ENCODE measurements around the gene FAM174C.

FAM174C gene

GRCh38 chr19:1278074-1278473 is 2.7 kb downstream of the FAM174C start:
- Histone ChIP-seq H3K9me3 (ENCODE audit: control extremely low read depth in 1 of 5, control insufficient read depth in 4 of 5, insufficient read depth in 2 of 5, low read depth in 1 of 5, low read length in 4 of 5) (no peaks in the 10 kb centered on the region), H3K4me3 (ENCODE audit: control insufficient read depth in 1 of 7, extremely low read depth in 1 of 7, insufficient read depth in 4 of 7, low read depth in 2 of 7, low read length in 6 of 7) (no peak overlapping the region), H3K27me3 (replicated peaks in 2 of 5; ENCODE audit: control insufficient read depth in 4 of 5, insufficient read depth in 5 of 5, low read length in 4 of 5) (peaks cover 0 to 6% (median 0%) of the 10 kb centered on the region in 5 experiments), H3K36me3 (ENCODE audit: control insufficient read depth in 4 of 4, insufficient read depth in 4 of 4, low read length in 3 of 4) (peaks cover 2 to 46% (median 27%) of the 10 kb centered on the region in 4 experiments), H3K27ac (ENCODE audit: insufficient read depth in 1 of 2, low read depth in 1 of 2, low read length in 2 of 2, poor library complexity in 1 of 2, severe bottlenecking in 2 of 2) (no peak overlapping the region), H3K4me1 (ENCODE audit: control extremely low read depth in 1 of 4, control insufficient read depth in 4 of 4, insufficient read depth in 4 of 4, low read length in 3 of 4) (peaks cover 0 to 32% (median 30%) of the 10 kb centered on the region in 4 experiments)
- ChIA-PET CTCF (interaction anchor here (0.8 to 4.8 kb wide), 4 partner anchors 31 to 94 kb away, joined by 3 to 60 read pairs (median 6); no protein-coding TSS in a partner anchor), POLR2A (no interaction called here)
- WGBS (ENCODE audit: insufficient coverage), result 90% methylated on average over 12 of the region's 12 CpGs
- no peak for DNase-seq

GRCh38 chr19:1278713-1279660 is 3.7 kb downstream of the FAM174C start:
- no peaks in the 10 kb centered on the region for H3K9me3 ChIP-seq (ENCODE audit: control extremely low read depth in 1 of 5, control insufficient read depth in 4 of 5, insufficient read depth in 2 of 5, low read depth in 1 of 5, low read length in 4 of 5)
- 95% methylated on average over 23 of the region's 25 CpGs for WGBS (ENCODE audit: insufficient coverage)
- POLR2A ChIA-PET, result interaction anchor here (0.8 kb wide), 1 partner anchor 36 kb away, joined by 3 read pairs; no protein-coding TSS in a partner anchor
- DNase-seq, result no peak
- CTCF ChIA-PET, result interaction anchor here (0.6 to 4.8 kb wide), 14 partner anchors 12 to 109 kb away, joined by 3 to 60 read pairs (median 4); no protein-coding TSS in a partner anchor
- H3K27me3 ChIP-seq (replicated peaks in 2 of 5; ENCODE audit: control insufficient read depth in 4 of 5, insufficient read depth in 5 of 5, low read length in 4 of 5), result peaks cover 0 to 15% (median 4%) of the 10 kb centered on the region in 5 experiments
- peaks cover 0 to 29% (median 25%) of the 10 kb centered on the region in 4 experiments for H3K4me1 ChIP-seq (ENCODE audit: control extremely low read depth in 1 of 4, control insufficient read depth in 4 of 4, insufficient read depth in 4 of 4, low read length in 3 of 4)
- H3K27ac ChIP-seq (ENCODE audit: insufficient read depth in 1 of 2, low read depth in 1 of 2, low read length in 2 of 2, poor library complexity in 1 of 2, severe bottlenecking in 2 of 2), result no peak overlapping the region
- H3K4me3 ChIP-seq (ENCODE audit: control insufficient read depth in 1 of 7, extremely low read depth in 1 of 7, insufficient read depth in 4 of 7, low read depth in 2 of 7, low read length in 6 of 7), result no peak overlapping the region
- peaks cover 2 to 37% (median 18%) of the 10 kb centered on the region in 4 experiments for H3K36me3 ChIP-seq (ENCODE audit: control insufficient read depth in 4 of 4, insufficient read depth in 4 of 4, low read length in 3 of 4)

DNA sequence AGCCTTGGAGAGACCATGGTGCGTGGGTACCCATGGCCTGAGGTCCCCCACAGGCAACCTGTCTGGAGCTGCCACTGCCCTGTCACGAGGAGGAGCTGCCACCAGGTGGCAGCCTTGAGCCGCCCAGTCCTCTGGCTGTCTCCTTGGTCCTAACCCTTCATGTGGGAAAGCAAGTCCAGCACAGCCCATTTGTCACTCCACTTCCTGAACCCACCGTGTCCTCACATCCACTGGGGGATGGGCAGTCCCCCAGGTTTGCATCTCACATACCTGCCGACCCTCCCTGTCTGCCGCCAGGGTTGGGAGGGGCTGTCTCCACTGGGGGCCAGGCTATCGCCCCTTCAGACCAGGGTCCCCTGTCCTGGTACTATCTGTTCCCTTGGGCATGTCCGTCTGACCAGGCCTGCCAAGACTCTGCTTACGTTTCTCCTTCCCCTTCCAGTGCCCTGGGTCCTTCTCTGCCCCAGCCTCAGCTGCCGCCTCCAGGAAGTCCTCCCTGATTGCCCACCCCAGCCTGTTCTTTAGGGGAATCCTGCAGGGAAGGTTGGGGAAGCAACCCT is 4.5 kb downstream of the FAM174C start:
- H3K27ac ChIP-seq (ENCODE audit: insufficient read depth in 1 of 2, low read depth in 1 of 2, low read length in 2 of 2, poor library complexity in 1 of 2, severe bottlenecking in 2 of 2), result no peak overlapping the region
- peaks cover 0 to 28% (median 11%) of the 10 kb centered on the region in 4 experiments for H3K36me3 ChIP-seq (ENCODE audit: control insufficient read depth in 4 of 4, insufficient read depth in 4 of 4, low read length in 3 of 4)
- ChIA-PET POLR2A (interaction anchor here (0.6 to 0.8 kb wide), 2 partner anchors 11 to 35 kb away, joined by 3 read pairs; partner anchors contain the start of gene CIRBP), CTCF (interaction anchor here (0.6 to 4.8 kb wide), 13 partner anchors 11 to 100 kb away, joined by 3 to 60 read pairs (median 4); a partner anchor contains a TSS)
- 46% methylated on average over 9 of the region's 10 CpGs for WGBS (ENCODE audit: insufficient coverage)
- peaks cover 0 to 20% (median 17%) of the 10 kb centered on the region in 4 experiments for H3K4me1 ChIP-seq (ENCODE audit: control extremely low read depth in 1 of 4, control insufficient read depth in 4 of 4, insufficient read depth in 4 of 4, low read length in 3 of 4)
- DNase-seq, result peak; percentile 83 to 90 (median 84)
- H3K27me3 ChIP-seq (replicated peaks in 2 of 5; ENCODE audit: control insufficient read depth in 4 of 5, insufficient read depth in 5 of 5, low read length in 4 of 5), result peaks cover 0 to 24% (median 13%) of the 10 kb centered on the region in 5 experiments
- H3K4me3 ChIP-seq (ENCODE audit: control insufficient read depth in 1 of 7, extremely low read depth in 1 of 7, insufficient read depth in 4 of 7, low read depth in 2 of 7, low read length in 6 of 7), result no peak overlapping the region
- H3K9me3 ChIP-seq (ENCODE audit: control extremely low read depth in 1 of 5, control insufficient read depth in 4 of 5, insufficient read depth in 2 of 5, low read depth in 1 of 5, low read length in 4 of 5), result no peaks in the 10 kb centered on the region

DNA sequence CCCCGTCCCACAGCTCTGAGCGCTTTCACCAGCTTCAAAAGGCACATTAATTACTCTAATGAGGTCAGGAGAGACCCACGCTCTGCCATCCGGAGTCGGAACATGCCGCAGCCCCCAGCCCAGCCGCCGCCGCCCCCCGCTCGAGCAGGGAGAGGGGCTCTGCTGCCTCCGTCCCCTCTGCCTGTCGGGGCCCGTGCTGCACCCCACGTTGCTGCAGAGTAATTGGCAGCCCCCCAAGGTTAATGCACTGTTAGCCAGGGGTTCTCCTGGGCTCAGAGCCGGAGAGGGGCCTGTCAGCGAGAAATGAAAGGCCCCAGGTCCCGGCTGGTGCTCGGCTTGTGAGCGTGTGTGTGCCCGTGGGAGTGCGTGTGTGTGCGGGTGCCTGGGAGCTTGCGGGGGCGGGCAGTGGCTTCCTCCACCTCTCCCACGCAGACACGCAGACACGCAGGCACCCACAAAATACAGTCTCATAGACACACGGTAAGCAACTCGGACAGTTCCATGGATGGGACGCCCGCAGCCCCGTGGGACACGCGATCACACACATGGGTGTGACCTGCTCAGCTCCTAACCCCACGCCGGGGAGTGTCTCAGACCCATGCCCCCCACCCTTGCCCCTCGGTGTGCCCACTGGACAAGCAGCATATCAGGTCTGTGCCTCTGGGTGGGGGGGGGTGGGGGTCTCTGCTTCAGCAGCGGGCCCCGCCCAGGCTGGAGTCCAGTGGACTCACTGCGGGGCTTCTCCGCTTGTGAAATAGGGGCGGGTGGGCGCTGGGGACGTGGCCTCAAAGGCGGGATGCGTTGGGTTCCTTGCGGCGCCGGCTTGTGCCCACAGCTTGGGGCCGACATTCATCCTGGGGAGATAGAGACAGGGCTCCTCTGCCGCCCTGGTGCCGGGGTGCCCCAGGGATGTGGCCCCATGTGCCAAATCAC is 5.6 kb downstream of the FAM174C start:
- Histone ChIP-seq H3K4me3 (ENCODE audit: control insufficient read depth in 1 of 7, extremely low read depth in 1 of 7, insufficient read depth in 4 of 7, low read depth in 2 of 7, low read length in 6 of 7) (no peak overlapping the region), H3K27ac (ENCODE audit: insufficient read depth in 1 of 2, low read depth in 1 of 2, low read length in 2 of 2, poor library complexity in 1 of 2, severe bottlenecking in 2 of 2) (no peak overlapping the region), H3K4me1 (ENCODE audit: control extremely low read depth in 1 of 4, control insufficient read depth in 4 of 4, insufficient read depth in 4 of 4, low read length in 3 of 4) (peaks cover 0 to 14% (median 12%) of the 10 kb centered on the region in 4 experiments), H3K9me3 (ENCODE audit: control extremely low read depth in 1 of 5, control insufficient read depth in 4 of 5, insufficient read depth in 2 of 5, low read depth in 1 of 5, low read length in 4 of 5) (no peaks in the 10 kb centered on the region), H3K36me3 (ENCODE audit: control insufficient read depth in 4 of 4, insufficient read depth in 4 of 4, low read length in 3 of 4) (peaks cover 0 to 27% (median 11%) of the 10 kb centered on the region in 4 experiments), H3K27me3 (replicated peaks in 2 of 5; ENCODE audit: control insufficient read depth in 4 of 5, insufficient read depth in 5 of 5, low read length in 4 of 5) (peaks cover 0 to 30% (median 18%) of the 10 kb centered on the region in 5 experiments)
- DNase-seq, result no peak
- ChIA-PET POLR2A (no interaction called here), CTCF (interaction anchor here (1.3 to 4.8 kb wide), 4 partner anchors 31 to 91 kb away, joined by 4 to 60 read pairs (median 4); a partner anchor contains a TSS)
- WGBS (ENCODE audit: insufficient coverage), result 97% methylated on average over 45 of the region's 53 CpGs

- Histone ChIP-seq H3K27ac (ENCODE audit: insufficient read depth in 1 of 2, low read depth in 1 of 2, low read length in 2 of 2, poor library complexity in 1 of 2, severe bottlenecking in 2 of 2) (no peak overlapping the region), H3K4me3 (ENCODE audit: control insufficient read depth in 1 of 7, extremely low read depth in 1 of 7, insufficient read depth in 4 of 7, low read depth in 2 of 7, low read length in 6 of 7) (no peak overlapping the region), H3K9me3 (ENCODE audit: control extremely low read depth in 1 of 5, control insufficient read depth in 4 of 5, insufficient read depth in 2 of 5, low read depth in 1 of 5, low read length in 4 of 5) (no peaks in the 10 kb centered on the region), H3K36me3 (ENCODE audit: control insufficient read depth in 4 of 4, insufficient read depth in 4 of 4, low read length in 3 of 4) (peaks cover 0 to 27% (median 11%) of the 10 kb centered on the region in 4 experiments), H3K4me1 (ENCODE audit: control extremely low read depth in 1 of 4, control insufficient read depth in 4 of 4, insufficient read depth in 4 of 4, low read length in 3 of 4) (peaks cover 0 to 12% (median 6%) of the 10 kb centered on the region in 4 experiments), H3K27me3 (replicated peaks in 2 of 5; ENCODE audit: control insufficient read depth in 4 of 5, insufficient read depth in 5 of 5, low read length in 4 of 5) (peaks cover 0 to 35% (median 21%) of the 10 kb centered on the region in 5 experiments)
- ChIA-PET POLR2A (no interaction called here), CTCF (interaction anchor here (1.0 to 4.8 kb wide), 2 partner anchors 90 to 91 kb away, joined by 3 to 60 read pairs; no protein-coding TSS in a partner anchor)
- DNase-seq, result no peak
- WGBS (ENCODE audit: insufficient coverage), result 91% methylated on average over 13 of the region's 15 CpGs
These were observed 6.4 kb downstream of the FAM174C start for GRCh38 chr19:1281569-1282287.
